Hepatocyte (in vitro differentiated cells): ENCODE data around the gene MRGPRD. TPM values are rescaled to one million over a fixed set of nuclear protein-coding genes. Genes with fewer than 3 reads are reported as not detected.

Experiments
- DNase-seq: peaks from one replicate; pipeline ENCODE4 v3.0.0-alpha.2; 2016; ENCODE audit warnings: low spot score
- H2AFZ ChIP-seq: fragments of 200-600 bp; sonication (generic); 2 replicates; pipeline ENCODE4 v1.6.0; 2016; ENCODE audit warnings: antibody characterized with exemption, mild to moderate bottlenecking
- H3K27ac ChIP-seq: fragments of 200-600 bp; sonication (generic); 2 replicates; pipeline ENCODE4 v1.5.1; 2016; ENCODE audit warnings: mild to moderate bottlenecking
- H3K27me3 ChIP-seq: fragments of 200-600 bp; sonication (generic); 2 replicates; pipeline ENCODE4 v1.6.1; 2016
- H3K36me3 ChIP-seq: fragments of 200-600 bp; sonication (generic); replicated peaks from 2 replicates; pipeline ENCODE4 v1.5.1; 2016; ENCODE audit warnings: low read depth; ENCODE audit not compliant: insufficient read depth
- H3K4me1 ChIP-seq: fragments of 200-600 bp; sonication (generic); 2 replicates; pipeline ENCODE4 v1.5.1; 2016; ENCODE audit warnings: mild to moderate bottlenecking, moderate library complexity; ENCODE audit not compliant: insufficient read depth
- H3K4me2 ChIP-seq: fragments of 200-600 bp; sonication (generic); 2 replicates; pipeline ENCODE4 v1.6.0; 2016
- H3K4me3 ChIP-seq: fragments of 200-600 bp; sonication (generic); 2 replicates; pipeline ENCODE4 v1.5.1; 2016; ENCODE audit warnings: mild to moderate bottlenecking
- H3K79me2 ChIP-seq: fragments of 200-600 bp; sonication (generic); 2 replicates; pipeline ENCODE4 v1.6.0; 2017; ENCODE audit warnings: mild to moderate bottlenecking
- H3K9me2 ChIP-seq: fragments of 200-600 bp; sonication (generic); replicated peaks from 2 replicates; pipeline ENCODE4 v1.6.0; 2017; ENCODE audit warnings: mild to moderate bottlenecking; ENCODE audit not compliant: insufficient read depth
- H3K9me3 ChIP-seq: fragments of 200-600 bp; sonication (generic); 2 replicates; pipeline ENCODE4 v1.5.1; 2016; ENCODE audit warnings: low read depth, mild to moderate bottlenecking
- H4K20me1 ChIP-seq: fragments of 200-600 bp; sonication (generic); 2 replicates; pipeline ENCODE4 v1.6.0; 2016; ENCODE audit warnings: mild to moderate bottlenecking; ENCODE audit not compliant: insufficient read depth, poor library complexity, severe bottlenecking
- EZH2 ChIP-seq: fragments of 200-600 bp; sonication (generic); IDR thresholded peaks from 2 replicates; pipeline ENCODE4 v1.6.1; 2016; ENCODE audit warnings: antibody characterized with exemption, mild to moderate bottlenecking, borderline replicate concordance
- EZH2phosphoT487 ChIP-seq: fragments of 200-600 bp; sonication (generic); IDR thresholded peaks from one replicate; pipeline ENCODE4 v1.6.1; 2018; ENCODE audit warnings: antibody characterized with exemption, mild to moderate bottlenecking, low read depth, moderate library complexity; ENCODE audit not compliant: unreplicated experiment, severe bottlenecking
- WGBS: methylation state at CpG from one replicate; pipeline ENCODE4 v1.1.6; 2016; ENCODE audit warnings: low lambda C conversion rate; ENCODE audit errors: missing lambda C conversion rate; 5-methylcytosine and 5-hydroxymethylcytosine counted together
- polyA plus RNA-seq: library from polyadenylated mRNA; unstranded; fragments of >200 nt; fragmentation: Nextera tagmentation; extraction: Ambion mirVana; gene quantifications from 2 replicates; pipeline ENCODE4 v1.2.1, GENCODE V29; 2016
- total RNA-seq: library from RNA; depleted of rRNA; stranded (reverse); fragments of >200 nt; gene quantifications from 2 replicates; pipeline ENCODE4 v1.2.3, GENCODE V29; 2014
- TF ChIP-seq, protein P1 (sequence below): fragments of 200-600 bp; sonication (generic); IDR thresholded peaks from 2 replicates; pipeline ENCODE4 v1.5.1; 2016; ENCODE audit warnings: antibody characterized with exemption, mild to moderate bottlenecking; ENCODE audit not compliant: poor library complexity

Gene MRGPRD
- total and polyA plus RNA-seq, 2 experiments from 2014 or later: not detected

DNA sequence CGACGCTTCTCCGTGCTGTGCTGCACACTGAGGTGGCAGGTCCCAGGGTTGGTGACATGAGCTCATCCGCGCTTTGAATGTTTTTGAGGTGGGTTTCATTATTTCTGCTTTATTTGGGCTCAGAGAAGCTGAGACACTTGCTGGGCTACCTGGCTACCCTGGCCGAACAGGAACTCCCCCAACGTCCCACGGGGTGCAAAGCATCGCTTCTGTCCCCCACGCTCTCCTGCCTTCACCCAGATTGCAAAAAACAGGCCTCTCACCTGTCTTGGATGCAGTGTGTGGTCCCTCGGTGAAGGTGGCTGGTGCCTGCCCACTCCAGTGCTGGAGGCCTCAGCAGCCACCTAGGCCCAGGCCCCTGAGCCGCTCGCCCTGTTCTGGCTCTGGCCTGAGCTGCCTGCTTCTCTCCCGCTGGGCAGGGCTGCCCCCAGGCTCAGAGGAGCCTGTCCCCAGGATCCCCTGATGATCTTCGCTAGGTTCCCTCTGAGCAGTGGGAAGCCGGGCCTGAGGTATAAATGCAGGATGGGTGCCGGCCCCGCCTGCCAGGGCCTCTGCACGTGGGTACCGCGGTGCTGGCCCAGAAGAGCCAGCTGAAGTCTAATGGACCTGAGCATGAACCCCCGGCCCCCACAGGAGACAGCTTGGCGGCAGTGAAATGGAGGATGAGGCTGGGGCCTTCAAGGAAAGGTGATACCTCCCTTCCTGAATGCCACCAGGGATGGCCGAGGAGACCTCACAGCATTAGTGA, 15.8 kb upstream of the MRGPRD start:
- no peak overlapping the region for H3K27ac ChIP-seq
- no peaks in the 10 kb centered on the region for H3K79me2 ChIP-seq
- H3K4me2 ChIP-seq: no peak overlapping the region
- no peaks in the 10 kb centered on the region for H3K4me1 ChIP-seq
- H4K20me1 ChIP-seq: no peaks in the 10 kb centered on the region
- no peak overlapping the region for H3K4me3 ChIP-seq
- no peaks in the 10 kb centered on the region for H3K36me3 ChIP-seq
- WGBS: 96% methylated on average over 24 of the region's 24 CpGs
- H3K27me3 ChIP-seq: no peaks in the 10 kb centered on the region
- H3K9me2 ChIP-seq: no peaks in the 10 kb centered on the region
- no peak for DNase-seq
- TF ChIP-seq, protein P1, sequence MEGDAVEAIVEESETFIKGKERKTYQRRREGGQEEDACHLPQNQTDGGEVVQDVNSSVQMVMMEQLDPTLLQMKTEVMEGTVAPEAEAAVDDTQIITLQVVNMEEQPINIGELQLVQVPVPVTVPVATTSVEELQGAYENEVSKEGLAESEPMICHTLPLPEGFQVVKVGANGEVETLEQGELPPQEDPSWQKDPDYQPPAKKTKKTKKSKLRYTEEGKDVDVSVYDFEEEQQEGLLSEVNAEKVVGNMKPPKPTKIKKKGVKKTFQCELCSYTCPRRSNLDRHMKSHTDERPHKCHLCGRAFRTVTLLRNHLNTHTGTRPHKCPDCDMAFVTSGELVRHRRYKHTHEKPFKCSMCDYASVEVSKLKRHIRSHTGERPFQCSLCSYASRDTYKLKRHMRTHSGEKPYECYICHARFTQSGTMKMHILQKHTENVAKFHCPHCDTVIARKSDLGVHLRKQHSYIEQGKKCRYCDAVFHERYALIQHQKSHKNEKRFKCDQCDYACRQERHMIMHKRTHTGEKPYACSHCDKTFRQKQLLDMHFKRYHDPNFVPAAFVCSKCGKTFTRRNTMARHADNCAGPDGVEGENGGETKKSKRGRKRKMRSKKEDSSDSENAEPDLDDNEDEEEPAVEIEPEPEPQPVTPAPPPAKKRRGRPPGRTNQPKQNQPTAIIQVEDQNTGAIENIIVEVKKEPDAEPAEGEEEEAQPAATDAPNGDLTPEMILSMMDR: no peak
- TF ChIP-seq EZH2phosphoT487 (no peak), EZH2 (no peak)
- no peak overlapping the region for H2AFZ ChIP-seq
- H3K9me3 ChIP-seq: no peaks in the 10 kb centered on the region

DNA sequence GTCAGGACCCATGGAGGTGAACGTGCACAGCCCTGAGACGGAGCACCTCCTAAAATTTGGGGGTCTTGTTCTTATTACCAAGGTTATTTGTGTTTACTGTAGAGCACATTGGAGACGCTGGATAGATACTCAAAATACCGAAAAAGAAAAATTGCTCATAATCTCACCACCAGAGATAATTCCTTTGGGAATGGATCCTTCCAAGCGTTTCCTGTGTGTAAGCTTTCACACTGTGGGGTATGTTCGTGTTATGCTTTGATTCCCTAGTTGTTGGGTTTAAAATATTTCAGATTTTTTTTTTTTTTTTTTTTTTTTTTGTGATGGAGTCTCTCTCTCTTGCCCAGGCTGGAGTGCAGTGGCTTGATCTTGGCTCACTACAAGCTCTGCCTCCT, 14.1 kb upstream of the MRGPRD start:
- TF ChIP-seq, protein P1: no peak
- TF ChIP-seq EZH2: no peak
- no peak for TF ChIP-seq EZH2phosphoT487
- Histone ChIP-seq H3K27ac (no peak overlapping the region), H3K4me2 (no peak overlapping the region), H3K27me3 (no peaks in the 10 kb centered on the region), H3K4me3 (no peak overlapping the region), H3K79me2 (no peaks in the 10 kb centered on the region), H3K4me1 (no peaks in the 10 kb centered on the region), H4K20me1 (no peaks in the 10 kb centered on the region), H3K9me2 (no peaks in the 10 kb centered on the region), H3K9me3 (no peaks in the 10 kb centered on the region), H2AFZ (no peak overlapping the region), H3K36me3 (no peaks in the 10 kb centered on the region)
- WGBS: 85% methylated on average over 6 of the region's 6 CpGs
- DNase-seq: no peak

DNA sequence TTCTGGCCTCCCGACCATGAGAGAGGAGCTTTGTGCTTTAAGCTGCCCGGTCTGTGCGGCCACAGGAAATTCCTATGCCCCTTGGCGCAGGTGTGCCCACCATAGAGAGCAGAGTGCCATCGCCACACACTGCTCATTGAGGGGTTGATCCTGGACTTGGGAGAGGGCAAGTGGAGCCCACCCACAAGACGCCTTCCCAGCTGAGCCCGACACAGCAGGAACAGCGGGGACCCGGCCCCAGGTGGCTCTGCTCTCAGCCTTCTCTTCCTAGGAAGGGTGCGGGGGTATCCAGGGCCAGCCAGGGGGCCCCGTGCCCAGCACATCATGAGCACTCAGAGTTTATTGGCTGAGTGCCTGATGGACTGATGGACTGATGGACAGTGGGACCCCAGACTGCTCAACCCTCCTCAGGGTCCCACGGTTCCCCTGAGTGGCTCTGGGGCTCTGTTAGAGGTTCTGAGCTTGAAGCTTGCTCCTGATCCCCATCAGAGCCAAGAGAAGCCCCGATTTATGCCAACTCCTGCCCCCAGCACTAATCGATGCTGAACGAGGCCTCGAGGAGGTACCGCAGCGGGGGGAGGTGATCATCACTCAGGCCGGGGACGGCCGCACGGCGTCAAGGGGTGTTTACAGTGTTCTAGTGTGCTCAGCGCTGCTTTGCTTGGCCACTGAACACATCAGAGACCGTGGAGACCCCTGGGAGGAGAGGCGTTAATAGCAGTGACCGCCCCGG, 13.5 kb upstream of the MRGPRD start:
- DNase-seq: no peak
- no peak overlapping the region for H2AFZ ChIP-seq
- H3K4me3 ChIP-seq: no peak overlapping the region
- no peaks in the 10 kb centered on the region for H3K36me3 ChIP-seq
- no peaks in the 10 kb centered on the region for H3K27me3 ChIP-seq
- H3K4me2 ChIP-seq: no peak overlapping the region
- no peak overlapping the region for H3K27ac ChIP-seq
- H3K4me1 ChIP-seq: no peaks in the 10 kb centered on the region
- H4K20me1 ChIP-seq: no peaks in the 10 kb centered on the region
- H3K9me3 ChIP-seq: no peaks in the 10 kb centered on the region
- TF ChIP-seq, protein P1: no peak
- TF ChIP-seq EZH2phosphoT487 (no peak), EZH2 (no peak)
- H3K79me2 ChIP-seq: no peaks in the 10 kb centered on the region
- H3K9me2 ChIP-seq: no peaks in the 10 kb centered on the region
- 91% methylated on average over 26 of the region's 28 CpGs for WGBS
